Esophagus muscularis mucosa (tissue), 3 donors: ENCODE results near the gene MITF.

Experiments used
- CTCF ChIP-seq, 3 experiments: fragments of 200-600 bp in 2 of 3; fragments of 450-650 bp in 1 of 3; sonication (generic) in 2 of 3; IDR thresholded peaks; one replicate each; pipeline ENCODE4 v1.5.1; 2017 to 2019; ENCODE audit warnings: antibody characterized with exemption in 3 of 3, mild to moderate bottlenecking in 2 of 3, moderate library complexity in 1 of 3
- EP300 ChIP-seq: sonication (generic); formaldehyde crosslinking; IDR thresholded peaks from one replicate; pipeline ENCODE4 v1.6.1; 2017; ENCODE audit warnings: antibody characterized with exemption

DNA sequence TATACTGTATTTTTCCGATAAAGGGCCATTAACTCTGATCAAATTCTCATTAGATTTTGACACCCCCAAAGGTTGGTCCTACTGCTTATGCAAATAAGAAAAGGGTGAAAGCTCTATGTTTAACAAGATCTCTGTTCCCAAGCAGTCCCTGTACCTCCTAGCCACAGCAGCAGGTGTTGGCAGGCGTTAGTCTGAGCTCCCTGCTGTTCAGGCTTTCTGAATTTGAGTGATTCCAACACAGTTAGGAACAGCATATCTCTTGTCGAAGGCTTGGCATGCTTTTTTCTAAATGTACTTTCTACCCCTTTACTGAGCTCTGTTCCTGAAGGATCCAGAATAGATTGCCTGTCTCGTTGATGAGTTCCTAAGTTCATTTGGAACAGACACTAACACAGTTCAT is 42.3 kb downstream of the MITF start:
- no peak for TF ChIP-seq CTCF (IDR thresholded peaks at IDR 0.05)
- TF ChIP-seq EP300: no peak
